Tibial artery (tissue), 4 donors: ENCODE results near the gene YTHDF1.

Experiments
- DNase-seq, 2 donors: peaks; one replicate each; pipeline ENCODE4 v3.0.0-alpha.2; 2019
- H3K27ac ChIP-seq, 2 donors: fragments of 200-600 bp; sonication (generic) in 1 of 2; 1 replicate in 1 of 2; 2 replicates in 1 of 2; pipeline ENCODE4 v1.5.1; 2018 to 2019; ENCODE audit warnings: mild to moderate bottlenecking in 1 of 2
- H3K27me3 ChIP-seq, 2 donors: fragments of 200-600 bp; sonication (generic) in 1 of 2; one replicate each; pipeline versions ENCODE4 v1.5.1 to v1.6.0; 2016 to 2019
- H3K36me3 ChIP-seq, 3 donors: fragments of 200-600 bp; sonication (generic) in 2 of 3; one replicate each; pipeline ENCODE4 v1.5.1; 2016 to 2019; ENCODE audit warnings: mild to moderate bottlenecking in 2 of 3
- H3K4me1 ChIP-seq, 4 donors: fragments of 200-600 bp; sonication (generic) in 2 of 4; 1 replicate in 3 of 4; 2 replicates in 1 of 4; pipeline ENCODE4 v1.5.1; 2016 to 2019
- H3K4me3 ChIP-seq, 2 donors: fragments of 200-600 bp; sonication (generic) in 1 of 2; 1 replicate in 1 of 2; 2 replicates in 1 of 2; pipeline ENCODE4 v1.5.1; 2018 to 2019; ENCODE audit warnings: mild to moderate bottlenecking in 2 of 2
- H3K9me3 ChIP-seq, 3 donors: fragments of 200-600 bp; sonication (generic) in 1 of 3; one replicate each; pipeline ENCODE4 v1.5.1; 2016 to 2019
- CTCF ChIP-seq, 2 experiments: fragments of 200-600 bp in 1 of 2; fragments of 450-650 bp in 1 of 2; IDR thresholded peaks; one replicate each; pipeline ENCODE4 v1.5.1; 2017 to 2019; ENCODE audit warnings: antibody characterized with exemption in 2 of 2, mild to moderate bottlenecking in 1 of 2, moderate library complexity in 1 of 2
- intact Hi-C: fragments of 100-400 bp; cut with DNase I; formaldehyde crosslinking; loops from one replicate; pipeline ENCODE4 v1.15.0; 2023; ENCODE audit warnings: low total_unique reads

YTHDF1 gene

GRCh38 chr20:63164484-63165355, 51.2 kb downstream of the YTHDF1 start:
- peaks cover 0 to 75% of the 10 kb centered on the region in 2 donors for H3K27me3 ChIP-seq
- no peak overlapping the region for H3K4me3 ChIP-seq
- H3K4me1 ChIP-seq = no peaks in the 10 kb centered on the region
- TF ChIP-seq CTCF (IDR thresholded peaks at IDR 0.05) = no peak
- no peaks in the 10 kb centered on the region for H3K9me3 ChIP-seq
- H3K36me3 ChIP-seq = no peaks in the 10 kb centered on the region
- intact Hi-C loops = no loop called here
- H3K27ac ChIP-seq = no peak overlapping the region
- no peak for DNase-seq

DNA sequence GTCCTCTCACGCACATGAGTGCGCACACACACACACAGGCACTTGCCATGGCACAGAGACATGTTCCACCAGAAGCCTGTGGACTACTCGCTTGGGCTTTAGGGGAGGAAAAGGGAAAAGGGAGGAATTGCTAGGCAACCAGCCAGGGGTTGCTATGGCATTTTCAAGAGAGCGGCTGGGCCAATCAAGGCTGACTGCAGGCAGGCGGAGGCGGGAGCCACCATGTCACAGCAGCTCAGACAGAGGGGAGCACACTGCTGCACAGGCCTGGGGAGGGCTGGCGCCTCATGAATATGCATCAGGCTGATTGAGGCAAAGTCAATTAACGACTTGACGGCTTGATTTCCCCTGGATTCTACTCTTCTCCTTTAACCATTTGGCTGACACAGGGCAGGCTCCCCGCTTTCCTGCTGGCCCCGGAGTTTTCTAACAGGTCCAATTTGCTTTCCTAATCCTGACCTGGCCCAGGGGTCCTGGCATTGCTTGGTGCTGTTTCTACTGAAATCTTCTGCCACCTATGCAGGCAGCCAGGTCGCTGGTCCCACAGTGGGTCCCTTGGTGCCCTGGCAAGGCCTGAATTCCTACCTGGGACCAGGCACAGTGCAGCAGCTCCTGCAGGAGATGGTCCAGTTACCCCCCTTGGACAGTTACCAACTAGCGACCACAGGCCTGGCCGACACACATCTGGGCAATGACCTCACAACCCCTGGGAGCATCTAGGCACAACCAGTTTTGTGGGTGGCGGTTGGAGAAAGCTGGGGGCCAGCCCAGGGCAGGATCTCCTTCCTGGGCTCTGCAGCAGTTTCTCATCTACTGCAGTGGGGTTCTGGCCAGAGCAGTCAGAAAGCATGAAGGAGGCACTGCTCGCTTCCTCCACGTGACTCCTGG, 52.1 kb downstream of the YTHDF1 start:
- DNase-seq = no peak
- Histone ChIP-seq H3K27ac (no peak overlapping the region), H3K36me3 (no peaks in the 10 kb centered on the region), H3K27me3 (peaks cover 0 to 75% of the 10 kb centered on the region in 2 donors), H3K9me3 (no peaks in the 10 kb centered on the region), H3K4me3 (no peak overlapping the region), H3K4me1 (no peaks in the 10 kb centered on the region)
- TF ChIP-seq CTCF (IDR thresholded peaks at IDR 0.05) = no peak
- intact Hi-C loops = no loop called here

- intact Hi-C loops = no loop called here
- no peaks in the 10 kb centered on the region for H3K9me3 ChIP-seq
- no peak overlapping the region for H3K27ac ChIP-seq
- H3K4me1 ChIP-seq = no peaks in the 10 kb centered on the region
- peaks cover 0 to 77% of the 10 kb centered on the region in 2 donors for H3K27me3 ChIP-seq
- H3K36me3 ChIP-seq = no peaks in the 10 kb centered on the region
- no peak for TF ChIP-seq CTCF (IDR thresholded peaks at IDR 0.05)
- DNase-seq = no peak
- no peak overlapping the region for H3K4me3 ChIP-seq
These were observed 52.8 kb downstream of the YTHDF1 start for GRCh38 chr20:63163171-63163570.

- Histone ChIP-seq H3K36me3 (no peaks in the 10 kb centered on the region), H3K4me1 (no peaks in the 10 kb centered on the region), H3K4me3 (no peak overlapping the region), H3K9me3 (no peaks in the 10 kb centered on the region), H3K27ac (no peak overlapping the region), H3K27me3 (peaks cover 0 to 78% of the 10 kb centered on the region in 2 donors)
- no peak for TF ChIP-seq CTCF (IDR thresholded peaks at IDR 0.05)
- intact Hi-C loops = no loop called here
- DNase-seq = no peak
These were observed 53.6 kb downstream of the YTHDF1 start for GRCh38 chr20:63162206-63162795.

GRCh38 chr20:63161176-63161651, 54.7 kb downstream of the YTHDF1 start:
- Histone ChIP-seq H3K27me3 (peaks cover 0 to 81% of the 10 kb centered on the region in 2 donors), H3K36me3 (no peaks in the 10 kb centered on the region), H3K9me3 (no peaks in the 10 kb centered on the region), H3K4me3 (no peak overlapping the region), H3K27ac (no peak overlapping the region), H3K4me1 (peaks cover 0 to 3% (median 2%) of the 10 kb centered on the region in 4 donors)
- no peak for DNase-seq
- TF ChIP-seq CTCF (IDR thresholded peaks at IDR 0.05) = no peak
- intact Hi-C loops = no loop called here
